ENCODE data around the gene COL28A1. TPM values are rescaled to one million over a fixed set of nuclear protein-coding genes. Genes with fewer than 3 reads are reported as not detected.

Gene COL28A1
- total and polyA plus RNA-seq, 2 of the 13 experiments (the other 11 are each of a cell fraction or from before 2014, with no cell fraction given): 0.07 to 0.15 TPM

GRCh38 chr7:7449055-7449454, 86.6 kb downstream of the COL28A1 start:
- H3K4me2 ChIP-seq (ENCODE audit: low read depth, low read length): no peak overlapping the region
- BruUV-seq (replicated peaks): no TSS peak
- TF ChIP-seq, protein P1, sequence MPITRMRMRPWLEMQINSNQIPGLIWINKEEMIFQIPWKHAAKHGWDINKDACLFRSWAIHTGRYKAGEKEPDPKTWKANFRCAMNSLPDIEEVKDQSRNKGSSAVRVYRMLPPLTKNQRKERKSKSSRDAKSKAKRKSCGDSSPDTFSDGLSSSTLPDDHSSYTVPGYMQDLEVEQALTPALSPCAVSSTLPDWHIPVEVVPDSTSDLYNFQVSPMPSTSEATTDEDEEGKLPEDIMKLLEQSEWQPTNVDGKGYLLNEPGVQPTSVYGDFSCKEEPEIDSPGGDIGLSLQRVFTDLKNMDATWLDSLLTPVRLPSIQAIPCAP (CRISPR knock-in tag; IDR thresholded peaks at IDR 0.05; ENCODE audit: low read depth): no peak
- TF ChIP-seq ZNF800 (CRISPR knock-in tag; IDR thresholded peaks at IDR 0.05): no peak
- no peaks in the 10 kb centered on the region for H3K36me3 ChIP-seq (replicated peaks in 1 of 2; ENCODE audit: control insufficient read depth in 1 of 2, insufficient read depth in 2 of 2, low read length in 2 of 2)
- WGBS (ENCODE audit: low lambda C conversion rate): 44% methylated on average over 1 of the region's 1 CpG
- ChIA-PET CTCF (ENCODE audit: low intra/inter-chr PET ratio, low total read pairs) (no interaction called here), POLR2A (no interaction called here)
- no peaks in the 10 kb centered on the region for H3K27me3 ChIP-seq (ENCODE audit: control insufficient read depth in 1 of 2, insufficient read depth in 2 of 2, low read length in 2 of 2)
- DNase-seq (ENCODE audit: low spot score): no peak
- no peak overlapping the region for H3K27ac ChIP-seq (ENCODE audit: extremely low read length, insufficient read depth, low read length)
- no peak overlapping the region for H3K4me3 ChIP-seq (replicated peaks in 1 of 3; ENCODE audit: insufficient read depth in 1 of 3, low read depth in 2 of 3, low read length in 3 of 3)
- in situ Hi-C loops (cut with HindIII; ENCODE audit: extremely low pct_ligation_motif_present, low pct_unique_long_range_greater_than_20kb): no loop called here
- H2AFZ ChIP-seq (ENCODE audit: low read length): no peak overlapping the region
- intact Hi-C loops (cut with micrococcal nuclease; ENCODE audit: unreplicated experiment): no loop called here
- H4K20me1 ChIP-seq (ENCODE audit: insufficient read depth, low read length): no peaks in the 10 kb centered on the region
- ATAC-seq: no peak
- H3K79me2 ChIP-seq (ENCODE audit: insufficient read depth, low read length): no peaks in the 10 kb centered on the region
- peaks cover 18% of the 10 kb centered on the region for H3K9me3 ChIP-seq (ENCODE audit: low read length)
- no peak for FAIRE-seq
- H3K9ac ChIP-seq (ENCODE audit: insufficient read depth, low read depth, low read length): no peak overlapping the region
- no peaks in the 10 kb centered on the region for H3K4me1 ChIP-seq (ENCODE audit: insufficient read depth, low read length)

- FAIRE-seq: no peak
- POLR2A ChIA-PET: no interaction called here
- Histone ChIP-seq H3K9ac (ENCODE audit: insufficient read depth, low read depth, low read length) (no peak overlapping the region), H3K36me3 (replicated peaks in 1 of 2; ENCODE audit: control insufficient read depth in 1 of 2, insufficient read depth in 2 of 2, low read length in 2 of 2) (no peaks in the 10 kb centered on the region), H4K20me1 (ENCODE audit: insufficient read depth, low read length) (no peaks in the 10 kb centered on the region), H3K27me3 (ENCODE audit: control insufficient read depth in 1 of 2, insufficient read depth in 2 of 2, low read length in 2 of 2) (no peaks in the 10 kb centered on the region), H3K9me3 (ENCODE audit: low read length) (peaks cover 18% of the 10 kb centered on the region), H3K79me2 (ENCODE audit: insufficient read depth, low read length) (no peaks in the 10 kb centered on the region), H3K4me2 (ENCODE audit: low read depth, low read length) (no peak overlapping the region), H2AFZ (ENCODE audit: low read length) (no peak overlapping the region), H3K4me1 (ENCODE audit: insufficient read depth, low read length) (no peaks in the 10 kb centered on the region), H3K27ac (ENCODE audit: extremely low read length, insufficient read depth, low read length) (no peak overlapping the region), H3K4me3 (replicated peaks in 1 of 3; ENCODE audit: insufficient read depth in 1 of 3, low read depth in 2 of 3, low read length in 3 of 3) (no peak overlapping the region)
- no peak for DNase-seq (ENCODE audit: low spot score)
- CTCF ChIA-PET (ENCODE audit: low intra/inter-chr PET ratio, low total read pairs): no interaction called here
- no peak for ATAC-seq
- BruUV-seq (replicated peaks): no TSS peak
- intact Hi-C loops (cut with micrococcal nuclease; ENCODE audit: unreplicated experiment) (no loop called here), in situ Hi-C loops (cut with HindIII; ENCODE audit: extremely low pct_ligation_motif_present, low pct_unique_long_range_greater_than_20kb) (no loop called here)
- TF ChIP-seq SALL1 (CRISPR knock-in tag; IDR thresholded peaks at IDR 0.05) (no peak), FOXP4 (CRISPR knock-in tag; IDR thresholded peaks at IDR 0.05) (no peak), ARNT2 (CRISPR knock-in tag; IDR thresholded peaks at IDR 0.05; ENCODE audit: low read depth) (no peak), ZBTB4 (CRISPR knock-in tag; IDR thresholded peaks at IDR 0.05; ENCODE audit: borderline replicate concordance) (no peak), ZFP36L2 (CRISPR knock-in tag; IDR thresholded peaks at IDR 0.05) (no peak), TCF12 (IDR thresholded peaks at IDR 0.05) (no peak), TCF12 (CRISPR knock-in tag; IDR thresholded peaks at IDR 0.05) (no peak), HMG20A (CRISPR knock-in tag; IDR thresholded peaks at IDR 0.05; ENCODE audit: borderline replicate concordance) (no peak)
Observed at GRCh38 chr7:7446616-7447015, 89.1 kb downstream of the COL28A1 start.

All from HepG2 (cell line).